DOHH2 (cell line): Measurements from ENCODE around the gene IHH.

Experiments
- CTCF ChIP-seq: fragments of 200-600 bp; sonication (generic); IDR thresholded peaks from one replicate; pipeline ENCODE4 v1.5.1; 2014; ENCODE audit warnings: antibody characterized with exemption, mild to moderate bottlenecking, low read depth, low read length; ENCODE audit not compliant: poor library complexity, severe bottlenecking
- EZH2phosphoT487 ChIP-seq: fragments of 200-600 bp; sonication (generic); IDR thresholded peaks from 2 replicates; pipeline ENCODE4 v1.6.1; 2017; ENCODE audit warnings: borderline replicate concordance, mild to moderate bottlenecking, antibody characterized with exemption, low read length, moderate library complexity, mixed read lengths

GRCh38 chr2:219104107-219105035 is 43.6 kb upstream of the IHH start:
- TF ChIP-seq CTCF (peak; percentile 91), EZH2phosphoT487 (no peak)
